Measurements from ENCODE around the gene KEAP1.

KEAP1 gene

DNA sequence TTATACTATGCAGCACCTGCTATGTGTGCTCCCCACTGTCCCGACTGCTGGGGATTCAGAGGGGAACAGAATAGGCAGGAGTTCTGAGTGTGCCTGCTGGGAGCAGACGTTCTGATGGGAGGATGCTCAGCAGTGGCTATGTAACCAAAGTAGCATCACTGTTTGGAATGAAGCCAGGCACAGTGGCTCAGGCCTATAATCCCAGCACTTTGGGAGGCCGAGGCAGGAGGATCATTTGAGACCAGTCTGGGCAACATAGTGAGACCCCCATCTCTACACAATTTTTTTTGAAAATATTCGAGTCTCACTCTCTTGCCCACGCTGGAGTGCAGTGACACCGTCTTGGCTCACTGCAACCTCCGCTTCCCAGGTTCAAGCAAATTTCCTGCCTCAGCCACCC is 46.6 kb upstream of the KEAP1 start:
- Histone ChIP-seq H3K36me3 (ENCODE audit: control insufficient read depth, insufficient read depth, low read length) (no peaks in the 10 kb centered on the region), H3K9ac (no peak overlapping the region), H3K79me2 (peaks cover 5% of the 10 kb centered on the region), H3K27me3 (ENCODE audit: control insufficient read depth, insufficient read depth, low read length) (no peaks in the 10 kb centered on the region), H2AFZ (no peak overlapping the region), H3K9me3 (ENCODE audit: control insufficient read depth, low read length) (no peaks in the 10 kb centered on the region), H3K4me1 (peaks cover 4% of the 10 kb centered on the region), H3K4me3 (ENCODE audit: low read depth, low read length) (no peak overlapping the region), H3K4me2 (ENCODE audit: low read length) (no peak overlapping the region), H3K27ac (no peak overlapping the region)
- no peak for TF ChIP-seq CTCF (IDR thresholded peaks at IDR 0.05)

DNA sequence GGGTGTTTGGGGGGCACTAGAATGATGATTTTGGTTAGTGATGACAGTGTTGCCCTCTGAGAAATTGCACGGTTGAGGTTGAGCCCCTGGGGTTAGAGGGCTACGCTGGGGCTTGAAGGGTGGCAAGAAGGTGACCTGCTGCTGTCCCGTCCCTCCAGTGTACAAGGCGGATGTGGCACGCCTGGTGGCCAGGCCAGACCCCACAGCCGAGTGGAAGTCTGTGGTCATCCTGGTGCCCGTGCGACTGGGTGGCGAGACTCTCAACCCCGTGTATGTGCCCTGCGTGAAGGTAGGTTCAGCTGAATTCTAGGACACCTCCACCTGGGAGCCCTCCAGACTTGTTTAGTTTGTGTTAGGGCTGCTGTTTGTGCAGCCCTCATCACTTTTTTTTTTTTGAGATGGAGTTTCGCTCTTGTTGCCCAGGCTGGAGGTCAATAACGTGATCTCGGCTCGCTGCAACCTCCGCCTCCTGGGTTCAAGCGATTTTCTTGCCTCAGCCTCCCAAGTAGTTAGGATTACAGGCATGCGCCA is 45.7 kb upstream of the KEAP1 start:
- no peak overlapping the region for H3K4me3 ChIP-seq (ENCODE audit: low read depth, low read length)
- H3K79me2 ChIP-seq, result peaks cover 13% of the 10 kb centered on the region
- H3K4me1 ChIP-seq, result peaks cover 7% of the 10 kb centered on the region
- no peak overlapping the region for H3K27ac ChIP-seq
- no peaks in the 10 kb centered on the region for H3K36me3 ChIP-seq (ENCODE audit: control insufficient read depth, insufficient read depth, low read length)
- TF ChIP-seq CTCF (IDR thresholded peaks at IDR 0.05), result no peak
- H2AFZ ChIP-seq, result no peak overlapping the region
- no peak overlapping the region for H3K9ac ChIP-seq
- no peaks in the 10 kb centered on the region for H3K27me3 ChIP-seq (ENCODE audit: control insufficient read depth, insufficient read depth, low read length)
- H3K9me3 ChIP-seq (ENCODE audit: control insufficient read depth, low read length), result no peaks in the 10 kb centered on the region
- H3K4me2 ChIP-seq (ENCODE audit: low read length), result no peak overlapping the region

GRCh38 chr19:10546817-10547216 is 43.7 kb upstream of the KEAP1 start:
- Histone ChIP-seq H3K9ac (no peak overlapping the region), H3K27ac (no peak overlapping the region), H2AFZ (no peak overlapping the region), H3K9me3 (ENCODE audit: control insufficient read depth, low read length) (no peaks in the 10 kb centered on the region), H3K4me3 (ENCODE audit: low read depth, low read length) (no peak overlapping the region), H3K4me1 (peaks cover 7% of the 10 kb centered on the region), H3K79me2 (peaks cover 13% of the 10 kb centered on the region), H3K27me3 (ENCODE audit: control insufficient read depth, insufficient read depth, low read length) (no peaks in the 10 kb centered on the region), H3K36me3 (ENCODE audit: control insufficient read depth, insufficient read depth, low read length) (no peaks in the 10 kb centered on the region), H3K4me2 (ENCODE audit: low read length) (no peak overlapping the region)
- TF ChIP-seq CTCF (IDR thresholded peaks at IDR 0.05), result no peak

GRCh38 chr19:10544753-10545251 is 41.6 kb upstream of the KEAP1 start:
- Histone ChIP-seq H3K27ac (peak overlapping the region; percentile 88), H2AFZ (no peak overlapping the region), H3K9me3 (ENCODE audit: control insufficient read depth, low read length) (no peaks in the 10 kb centered on the region), H3K4me2 (ENCODE audit: low read length) (peak overlapping the region; percentile 94), H3K9ac (no peak overlapping the region), H3K79me2 (peaks cover 13% of the 10 kb centered on the region), H3K4me1 (peaks cover 7% of the 10 kb centered on the region), H3K4me3 (ENCODE audit: low read depth, low read length) (peak overlapping the region; percentile 79), H3K36me3 (ENCODE audit: control insufficient read depth, insufficient read depth, low read length) (no peaks in the 10 kb centered on the region), H3K27me3 (ENCODE audit: control insufficient read depth, insufficient read depth, low read length) (no peaks in the 10 kb centered on the region)
- TF ChIP-seq CTCF (IDR thresholded peaks at IDR 0.05), result no peak

- peak overlapping the region; percentile 94 for H3K4me2 ChIP-seq (ENCODE audit: low read length)
- TF ChIP-seq CTCF (IDR thresholded peaks at IDR 0.05), result no peak
Measured at GRCh38 chr19:10544242-10544752, 41.1 kb upstream of the KEAP1 start.

More at GRCh38 chr19:10544242-10544752, 41.1 kb upstream of the KEAP1 start:
- H3K4me3 ChIP-seq (ENCODE audit: low read depth, low read length), result peak overlapping the region; percentile 79
- peaks cover 13% of the 10 kb centered on the region for H3K79me2 ChIP-seq
- H3K4me1 ChIP-seq, result peaks cover 7% of the 10 kb centered on the region
- peak overlapping the region; percentile 88 for H3K27ac ChIP-seq
- H2AFZ ChIP-seq, result peak overlapping the region; percentile 95
- no peaks in the 10 kb centered on the region for H3K36me3 ChIP-seq (ENCODE audit: control insufficient read depth, insufficient read depth, low read length)
- H3K27me3 ChIP-seq (ENCODE audit: control insufficient read depth, insufficient read depth, low read length), result no peaks in the 10 kb centered on the region
- no peaks in the 10 kb centered on the region for H3K9me3 ChIP-seq (ENCODE audit: control insufficient read depth, low read length)
- H3K9ac ChIP-seq, result peak overlapping the region; percentile 91

All from parathyroid adenoma (tissue), 2 donors.